H1 (cell line): ENCODE measurements around the gene RASAL2.
A peak's percentile ranks its signal among the peaks of the same experiment; 100 is the strongest.

Experiments used
- CBX5 ChIP-seq: fragments of 300-800, 300-1000 bp; sonication (generic); IDR thresholded peaks from 2 replicates; pipeline ENCODE4 v1.7.1; 2016; ENCODE audit warnings: antibody characterized with exemption, low read length, low read depth
- CTCF ChIP-seq, 3 experiments: IDR thresholded peaks; 1 replicate in 2 of 3; 2 replicates in 1 of 3; pipeline versions ENCODE4 v1.5.1 to v1.6.1; 2011; ENCODE audit warnings: low read length in 3 of 3, mild to moderate bottlenecking in 3 of 3, inconsistent platforms in 2 of 3, low read depth in 1 of 3, moderate library complexity in 1 of 3; ENCODE audit not compliant: insufficient read depth in 1 of 3; ENCODE audit errors: control extremely low read depth in 1 of 3
- EP300 ChIP-seq, 2 experiments: IDR thresholded peaks; 1 replicate in 1 of 2; 2 replicates in 1 of 2; pipeline ENCODE4 v1.6.1; 2011 to 2012; ENCODE audit warnings: low read depth in 2 of 2, low read length in 2 of 2, mild to moderate bottlenecking in 2 of 2, borderline replicate concordance in 1 of 2, inconsistent platforms in 1 of 2, moderate library complexity in 1 of 2

- TF ChIP-seq CBX5 (no peak), EP300 (IDR thresholded peaks at IDR 0.05; ENCODE audit: borderline replicate concordance in 1 of 2, low read depth in 2 of 2, low read length in 2 of 2) (no peak), CTCF (IDR thresholded peaks at IDR 0.05; ENCODE audit: control extremely low read depth in 1 of 3, insufficient read depth in 1 of 3, low read depth in 1 of 3, low read length in 3 of 3) (peak in 1 of 3 experiments; percentile 1; a peak in 1 of 4 replicates)
These were observed 190.2 kb downstream of the RASAL2 start for GRCh38 chr1:178284058-178284457.
